Natural killer cell (primary cell): ENCODE data around the gene PIK3C2G. TPM values are rescaled to one million over a fixed set of nuclear protein-coding genes. Genes with fewer than 3 reads are reported as not detected.

Experiments
- ATAC-seq, 3 donors: fragments of 150-1000 bp in 2 of 3; fragments of 200-7000 bp in 1 of 3; cut with Tn5 transposase; 1 replicate in 1 of 3; 2 replicates in 2 of 3; pipeline ENCODE4 v1.10.0; 2021; ENCODE audit warnings: mild to moderate bottlenecking in 2 of 3, moderate library complexity in 2 of 3
- DNase-seq, 2 donors: peaks; one replicate each; pipeline versions ENCODE4 v3.0.0 to v3.0.0-alpha.2; 2013 to 2021; ENCODE audit warnings: mixed read lengths in 1 of 2
- H3K27ac ChIP-seq: one replicate; pipeline ENCODE4 v1.5.1; 2013; ENCODE audit warnings: mild to moderate bottlenecking, low read length
- H3K27me3 ChIP-seq: one replicate; pipeline ENCODE4 v1.6.1; 2013; ENCODE audit warnings: low read length; ENCODE audit not compliant: control insufficient read depth, insufficient read depth
- H3K36me3 ChIP-seq: one replicate; pipeline ENCODE4 v1.6.1; 2013; ENCODE audit warnings: low read length; ENCODE audit not compliant: control insufficient read depth, insufficient read depth
- H3K4me1 ChIP-seq: one replicate; pipeline ENCODE4 v1.6.1; 2013; ENCODE audit warnings: low read length; ENCODE audit not compliant: control insufficient read depth, insufficient read depth
- H3K4me3 ChIP-seq: one replicate; pipeline ENCODE4 v1.5.1; 2013; ENCODE audit warnings: low read length
- H3K9me3 ChIP-seq: one replicate; pipeline ENCODE4 v1.6.1; 2013; ENCODE audit warnings: low read length; ENCODE audit not compliant: control insufficient read depth, insufficient read depth
- H3K27ac Mint-ChIP-seq, 2 donors: one replicate each; pipeline ENCODE4 v1.8.0; 2022; ENCODE audit warnings: mild to moderate bottlenecking in 2 of 2, mixed read lengths in 2 of 2, moderate library complexity in 1 of 2
- H3K27me3 Mint-ChIP-seq, 2 donors: one replicate each; pipeline ENCODE4 v1.8.0; 2022; ENCODE audit warnings: low read depth in 2 of 2, mixed read lengths in 2 of 2
- H3K36me3 Mint-ChIP-seq: one replicate; pipeline ENCODE4 v1.8.0; 2022; ENCODE audit warnings: mixed read lengths
- H3K4me1 Mint-ChIP-seq, 2 donors: one replicate each; pipeline ENCODE4 v1.8.0; 2022; ENCODE audit warnings: mixed read lengths in 2 of 2
- H3K4me3 Mint-ChIP-seq: one replicate; pipeline ENCODE4 v1.8.0; 2022; ENCODE audit warnings: mild to moderate bottlenecking, moderate library complexity, mixed read lengths
- H3K9me3 Mint-ChIP-seq, 2 donors: one replicate each; pipeline ENCODE4 v1.8.0; 2022; ENCODE audit warnings: mixed read lengths in 2 of 2
- WGBS: methylation state at CpG from one replicate; pipeline ENCODE4 v1.1.7; 2013; ENCODE audit warnings: missing lambda C conversion rate; ENCODE audit not compliant: insufficient coverage; 5-methylcytosine and 5-hydroxymethylcytosine counted together
- intact Hi-C: fragments of 100-400 bp; cut with micrococcal nuclease; formaldehyde crosslinking; loops from one replicate; pipeline ENCODE4 v1.14.2; 2022
- total RNA-seq, 4 donors: library from RNA; stranded (reverse); fragments of 120-200 nt in 1 of 4; gene quantifications; one replicate each; pipeline versions ENCODE4 v1.2.3 to v1.2.4, GENCODE V29; 2013 to 2022
- TF ChIP-seq, protein P1 (sequence below): fragments of 200-600 bp; IDR thresholded peaks from one replicate; pipeline ENCODE4 v1.8.0; 2022; ENCODE audit warnings: antibody characterized with exemption

PIK3C2G gene
- total RNA-seq, 3 donors from 2014 or later (not counting 1 experiment from before 2014, with no cell fraction given): not detected

DNA sequence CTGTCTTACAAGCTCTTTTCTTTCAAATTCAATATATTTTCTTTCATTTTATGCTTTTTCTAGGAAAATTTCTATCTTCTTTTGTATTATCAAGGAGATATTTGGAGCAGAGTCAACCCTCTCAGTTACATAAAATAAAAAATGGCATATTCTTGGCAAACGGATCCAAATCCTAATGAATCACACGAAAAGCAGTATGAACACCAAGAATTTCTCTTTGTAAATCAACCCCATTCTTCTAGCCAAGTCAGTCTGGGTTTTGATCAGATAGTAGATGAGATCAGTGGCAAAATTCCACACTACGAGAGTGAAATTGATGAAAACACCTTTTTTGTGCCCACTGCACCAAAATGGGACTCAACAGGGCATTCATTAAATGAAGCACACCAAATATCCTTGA, 20.6 kb downstream of the PIK3C2G start:
- TF ChIP-seq, protein P1, sequence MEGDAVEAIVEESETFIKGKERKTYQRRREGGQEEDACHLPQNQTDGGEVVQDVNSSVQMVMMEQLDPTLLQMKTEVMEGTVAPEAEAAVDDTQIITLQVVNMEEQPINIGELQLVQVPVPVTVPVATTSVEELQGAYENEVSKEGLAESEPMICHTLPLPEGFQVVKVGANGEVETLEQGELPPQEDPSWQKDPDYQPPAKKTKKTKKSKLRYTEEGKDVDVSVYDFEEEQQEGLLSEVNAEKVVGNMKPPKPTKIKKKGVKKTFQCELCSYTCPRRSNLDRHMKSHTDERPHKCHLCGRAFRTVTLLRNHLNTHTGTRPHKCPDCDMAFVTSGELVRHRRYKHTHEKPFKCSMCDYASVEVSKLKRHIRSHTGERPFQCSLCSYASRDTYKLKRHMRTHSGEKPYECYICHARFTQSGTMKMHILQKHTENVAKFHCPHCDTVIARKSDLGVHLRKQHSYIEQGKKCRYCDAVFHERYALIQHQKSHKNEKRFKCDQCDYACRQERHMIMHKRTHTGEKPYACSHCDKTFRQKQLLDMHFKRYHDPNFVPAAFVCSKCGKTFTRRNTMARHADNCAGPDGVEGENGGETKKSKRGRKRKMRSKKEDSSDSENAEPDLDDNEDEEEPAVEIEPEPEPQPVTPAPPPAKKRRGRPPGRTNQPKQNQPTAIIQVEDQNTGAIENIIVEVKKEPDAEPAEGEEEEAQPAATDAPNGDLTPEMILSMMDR: no peak
- Histone ChIP-seq H3K27me3 (no peaks in the 10 kb centered on the region), H3K9me3 (no peaks in the 10 kb centered on the region), H3K27ac (no peak overlapping the region), H3K36me3 (no peaks in the 10 kb centered on the region), H3K4me1 (no peaks in the 10 kb centered on the region), H3K4me3 (no peak overlapping the region)
- Mint-ChIP-seq H3K9me3 (peaks cover 17 to 23% of the 10 kb centered on the region in 2 donors), H3K36me3 (peaks cover 12% of the 10 kb centered on the region), H3K27ac (no peak overlapping the region), H3K4me1 (no peaks in the 10 kb centered on the region), H3K4me3 (no peak overlapping the region), H3K27me3 (no peaks in the 10 kb centered on the region)
- 96% methylated on average over 2 of the region's 3 CpGs for WGBS
- DNase-seq (no peak), ATAC-seq (no peak)
- intact Hi-C loops: no loop called here

DNA sequence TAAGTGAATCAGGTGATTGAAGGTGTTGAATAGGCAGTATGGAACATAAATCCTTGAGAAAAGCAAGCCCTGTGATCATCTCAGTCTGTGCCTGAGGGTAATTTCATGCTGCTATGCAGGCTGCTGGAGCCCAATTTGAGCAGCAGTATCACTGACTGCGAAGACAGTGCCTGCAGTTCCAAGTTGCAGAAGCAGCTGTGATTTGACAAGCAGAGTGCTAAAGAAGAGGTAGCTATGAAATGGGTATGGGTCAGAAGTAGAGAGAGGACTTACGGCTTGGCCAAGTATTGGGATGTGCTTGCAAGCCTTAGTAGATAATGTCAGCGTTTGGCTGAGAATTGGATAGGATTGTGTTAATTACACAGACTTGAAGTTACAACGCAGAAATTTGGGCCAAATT, 22.5 kb downstream of the PIK3C2G start:
- 80% methylated on average over 4 of the region's 4 CpGs for WGBS
- no peak overlapping the region for H3K27ac ChIP-seq
- H3K4me1 Mint-ChIP-seq: no peaks in the 10 kb centered on the region

DNA sequence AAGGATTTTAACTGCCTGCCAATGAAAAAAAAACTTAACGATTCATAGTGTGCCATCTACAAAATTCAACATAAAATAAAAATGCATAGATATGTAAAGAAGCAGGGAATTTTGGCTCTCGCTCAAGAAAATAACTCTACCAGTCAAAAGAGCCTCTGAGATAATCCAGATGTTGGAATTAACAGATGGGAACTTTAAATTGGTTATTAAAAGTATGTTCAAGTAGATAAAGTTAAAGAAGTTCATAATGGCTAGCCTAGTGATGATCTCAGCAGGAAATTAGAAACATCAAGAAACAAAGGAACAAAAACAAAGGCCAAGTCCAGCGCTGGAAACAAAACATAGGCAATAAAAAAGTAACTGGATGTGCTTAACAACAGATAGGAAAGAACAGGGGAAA, 23.1 kb downstream of the PIK3C2G start:
- Histone ChIP-seq H3K4me1 (no peaks in the 10 kb centered on the region), H3K9me3 (no peaks in the 10 kb centered on the region), H3K36me3 (no peaks in the 10 kb centered on the region), H3K27me3 (no peaks in the 10 kb centered on the region), H3K4me3 (no peak overlapping the region), H3K27ac (no peak overlapping the region)
- intact Hi-C loops: no loop called here
- Mint-ChIP-seq H3K27me3 (no peaks in the 10 kb centered on the region), H3K4me1 (no peaks in the 10 kb centered on the region), H3K9me3 (peaks cover 17 to 20% of the 10 kb centered on the region in 2 donors), H3K27ac (no peak overlapping the region), H3K4me3 (no peak overlapping the region), H3K36me3 (peaks cover 12% of the 10 kb centered on the region)
- DNase-seq (no peak), ATAC-seq (no peak)
- TF ChIP-seq, protein P1: no peak
- 77% methylated on average over 2 of the region's 3 CpGs for WGBS

More for the DNA sequence above, 22.5 kb downstream of the PIK3C2G start:
- Histone ChIP-seq H3K4me1 (no peaks in the 10 kb centered on the region), H3K36me3 (no peaks in the 10 kb centered on the region), H3K4me3 (no peak overlapping the region), H3K27me3 (no peaks in the 10 kb centered on the region), H3K9me3 (no peaks in the 10 kb centered on the region)
- intact Hi-C loops: no loop called here
- DNase-seq (no peak), ATAC-seq (no peak)
- H3K9me3 Mint-ChIP-seq: peaks cover 17 to 20% of the 10 kb centered on the region in 2 donors
- no peak overlapping the region for H3K4me3 Mint-ChIP-seq
- H3K27me3 Mint-ChIP-seq: no peaks in the 10 kb centered on the region
- TF ChIP-seq, protein P1: no peak
- peaks cover 12% of the 10 kb centered on the region for H3K36me3 Mint-ChIP-seq
- H3K27ac Mint-ChIP-seq: no peak overlapping the region

DNA sequence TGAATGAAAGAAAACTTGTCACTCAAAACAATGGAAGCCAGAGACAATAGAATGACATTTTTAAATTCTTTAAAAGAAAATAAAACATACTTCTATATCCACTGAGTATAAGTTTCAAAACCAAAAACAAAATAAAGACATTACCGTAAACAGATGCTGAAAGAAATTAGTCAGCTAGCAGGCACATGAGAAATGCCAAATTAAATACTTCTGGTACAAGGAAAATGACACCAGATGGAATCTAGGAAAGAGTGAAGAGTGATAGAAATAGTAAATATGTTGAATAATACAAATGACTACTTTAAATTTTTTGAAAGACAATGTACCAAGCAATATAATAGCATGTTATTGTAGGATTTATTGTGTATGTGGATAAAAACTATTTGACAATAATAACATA, 23.8 kb downstream of the PIK3C2G start:
- H3K36me3 Mint-ChIP-seq: peaks cover 9% of the 10 kb centered on the region
- intact Hi-C loops: no loop called here
- Histone ChIP-seq H3K36me3 (no peaks in the 10 kb centered on the region), H3K4me1 (no peaks in the 10 kb centered on the region), H3K27me3 (no peaks in the 10 kb centered on the region), H3K4me3 (no peak overlapping the region), H3K9me3 (no peaks in the 10 kb centered on the region), H3K27ac (no peak overlapping the region)
- no peaks in the 10 kb centered on the region for H3K27me3 Mint-ChIP-seq
- no peak for ATAC-seq
- H3K27ac Mint-ChIP-seq: no peak overlapping the region
- peaks cover 17 to 19% of the 10 kb centered on the region in 2 donors for H3K9me3 Mint-ChIP-seq
- no peaks in the 10 kb centered on the region for H3K4me1 Mint-ChIP-seq
- no peak for DNase-seq
- H3K4me3 Mint-ChIP-seq: no peak overlapping the region
- TF ChIP-seq, protein P1: no peak
- 50% methylated on average over 1 of the region's 1 CpG for WGBS
